ENCODE data around the gene TRIM39. TPM values are rescaled to one million over a fixed set of nuclear protein-coding genes. Genes with fewer than 3 reads are reported as not detected.
A peak's percentile ranks its signal among the peaks of the same experiment; 100 is the strongest.

TRIM39 gene
- polyA plus RNA-seq, 4 donors = 8.9 to 12.0 (median 9.4) TPM

DNA sequence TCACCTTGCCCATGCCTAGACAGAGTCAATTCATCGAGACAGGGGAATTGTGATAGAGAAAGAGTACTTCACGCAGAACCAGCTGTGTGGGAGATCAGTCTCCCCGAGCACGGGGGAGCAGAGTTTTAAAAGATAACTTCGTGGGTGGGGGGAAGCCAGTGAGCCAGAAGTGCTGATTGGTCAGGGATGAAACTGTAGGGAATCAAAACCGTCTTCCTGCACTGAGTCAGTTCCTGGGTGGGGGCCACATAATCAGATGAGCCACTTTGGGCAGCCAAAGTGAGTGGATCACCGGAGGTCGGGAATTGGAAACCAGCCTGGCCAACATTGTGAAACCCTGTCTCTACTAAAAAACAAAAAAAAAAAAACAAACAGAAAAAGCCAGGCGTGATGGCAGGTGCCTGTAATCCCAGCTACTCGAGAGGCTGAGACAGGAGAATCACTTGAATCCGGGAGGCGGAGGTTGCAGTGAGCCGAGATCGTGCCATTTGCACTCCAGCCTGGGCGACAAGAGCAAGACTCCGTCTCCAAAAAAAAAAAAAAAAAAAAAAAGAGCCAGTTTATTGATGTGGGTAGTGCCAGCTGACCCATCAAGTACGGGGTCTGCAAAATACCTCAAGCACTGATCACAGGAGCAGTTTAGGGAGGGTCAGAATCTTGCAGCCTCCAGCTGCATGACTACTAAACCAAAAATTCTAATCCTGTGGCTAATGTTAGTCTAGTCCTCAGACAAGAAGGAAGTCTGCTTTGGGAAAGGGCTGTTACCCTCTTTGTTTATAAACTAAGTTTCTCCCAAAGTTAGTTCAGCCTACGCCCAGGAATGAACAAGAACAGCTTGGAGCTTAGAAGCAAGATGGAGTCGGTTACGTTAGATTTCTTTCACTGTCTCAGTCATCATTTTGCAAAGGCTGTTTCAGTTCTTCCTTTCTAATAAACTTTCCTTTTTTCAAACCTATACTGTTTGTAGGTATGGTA, 3.9 kb upstream of the TRIM39 start:
- 77 to 89% (median 80%) methylated on average over 18 to 20 of the region's 20 CpGs for WGBS, 3 donors
- FAIRE-seq (no peak), DNase-seq (no peak)
- Histone ChIP-seq H3K27me3 (ENCODE audit: control insufficient read depth in 3 of 3, insufficient read depth in 3 of 3, low read length in 3 of 3) (no peaks in the 10 kb centered on the region), H3K4me3 (ENCODE audit: low read depth in 1 of 3, low read length in 3 of 3) (no peak overlapping the region), H3K36me3 (ENCODE audit: control insufficient read depth in 3 of 3, insufficient read depth in 2 of 3, low read depth in 1 of 3, low read length in 3 of 3) (peaks cover 0 to 6% (median 0%) of the 10 kb centered on the region in 3 donors), H3K4me1 (ENCODE audit: control insufficient read depth in 3 of 3, insufficient read depth in 2 of 3, low read depth in 1 of 3, low read length in 2 of 3) (peaks cover 4 to 15% (median 13%) of the 10 kb centered on the region in 3 donors), H3K9me3 (ENCODE audit: control insufficient read depth in 2 of 2, insufficient read depth in 1 of 2, low read depth in 1 of 2, low read length in 1 of 2) (no peaks in the 10 kb centered on the region), H3K27ac (ENCODE audit: low read depth in 1 of 3, low read length in 2 of 3) (peak overlapping the region in 1 of 3 donors; percentile 4)

DNA sequence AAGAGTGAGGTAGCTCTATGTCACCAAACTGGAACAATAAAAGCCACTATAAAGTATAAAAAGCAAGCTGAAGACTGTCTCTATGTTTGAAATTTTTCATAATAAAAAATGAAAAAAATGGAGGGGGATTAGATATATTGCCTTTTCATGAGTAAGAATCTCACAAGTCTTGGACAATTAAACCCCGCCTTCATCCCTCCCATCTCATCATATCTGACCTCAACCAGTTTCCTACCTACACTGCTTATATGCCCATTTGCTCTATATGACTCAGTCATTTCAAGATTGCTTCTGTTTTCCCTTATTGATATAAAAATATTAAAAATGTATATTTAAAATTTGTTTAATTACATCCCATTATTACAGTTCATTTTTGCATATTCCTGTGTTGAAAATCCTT, 2.9 kb upstream of the TRIM39 start:
- no peak overlapping the region for H3K4me3 ChIP-seq (ENCODE audit: low read depth in 1 of 3, low read length in 3 of 3)
- DNase-seq (no peak), FAIRE-seq (no peak)
- H3K27ac ChIP-seq (ENCODE audit: low read depth in 1 of 3, low read length in 2 of 3) = no peak overlapping the region
- no peaks in the 10 kb centered on the region for H3K9me3 ChIP-seq (ENCODE audit: control insufficient read depth in 2 of 2, insufficient read depth in 1 of 2, low read depth in 1 of 2, low read length in 1 of 2)
- H3K27me3 ChIP-seq (ENCODE audit: control insufficient read depth in 3 of 3, insufficient read depth in 3 of 3, low read length in 3 of 3) = no peaks in the 10 kb centered on the region
- WGBS, 3 donors = 81 to 96% (median 92%) methylated on average over 1 of the region's 1 CpG
- H3K4me1 ChIP-seq (ENCODE audit: control insufficient read depth in 3 of 3, insufficient read depth in 2 of 3, low read depth in 1 of 3, low read length in 2 of 3) = peaks cover 4 to 15% (median 13%) of the 10 kb centered on the region in 3 donors
- peaks cover 0 to 6% (median 0%) of the 10 kb centered on the region in 3 donors for H3K36me3 ChIP-seq (ENCODE audit: control insufficient read depth in 3 of 3, insufficient read depth in 2 of 3, low read depth in 1 of 3, low read length in 3 of 3)

DNA sequence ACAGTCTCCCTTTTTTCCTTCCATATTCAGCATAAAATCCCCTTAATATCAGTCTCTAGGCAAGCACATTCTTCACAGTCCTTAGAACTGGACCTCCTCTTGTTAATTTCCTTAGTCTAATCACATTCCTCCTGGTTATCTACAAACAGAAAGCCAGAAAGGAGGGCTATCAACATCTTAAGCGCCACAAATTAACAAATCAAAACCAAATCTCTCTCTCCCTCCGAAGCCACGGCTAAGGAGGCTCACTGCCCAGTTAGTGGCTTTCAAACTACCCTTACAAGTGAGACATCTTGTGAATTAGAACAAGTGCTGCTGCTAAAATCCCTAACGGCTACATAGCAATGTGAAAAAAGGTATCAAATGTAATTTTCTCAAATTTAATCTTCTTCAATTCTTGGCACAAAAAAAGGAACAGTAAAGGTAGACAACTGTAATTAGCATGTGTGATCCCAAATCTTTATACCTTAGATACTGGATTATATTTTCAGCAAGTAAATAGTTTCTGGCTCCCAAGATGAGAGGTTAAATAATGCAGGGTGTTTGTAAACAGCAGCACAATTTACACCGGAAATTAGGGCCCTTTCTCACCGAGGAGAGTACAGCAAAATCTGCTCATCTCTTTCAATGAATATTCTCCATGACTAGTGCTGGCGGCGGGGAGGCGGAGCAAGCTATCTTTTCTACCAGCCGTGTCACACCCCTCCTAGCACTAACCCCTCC, 1.4 kb upstream of the TRIM39 start:
- Histone ChIP-seq H3K4me3 (ENCODE audit: low read depth in 1 of 3, low read length in 3 of 3) (peak overlapping the region; percentile 80 to 86 (median 84)), H3K27me3 (ENCODE audit: control insufficient read depth in 3 of 3, insufficient read depth in 3 of 3, low read length in 3 of 3) (no peaks in the 10 kb centered on the region), H3K36me3 (ENCODE audit: control insufficient read depth in 3 of 3, insufficient read depth in 2 of 3, low read depth in 1 of 3, low read length in 3 of 3) (peaks cover 0 to 12% (median 1%) of the 10 kb centered on the region in 3 donors), H3K9me3 (ENCODE audit: control insufficient read depth in 2 of 2, insufficient read depth in 1 of 2, low read depth in 1 of 2, low read length in 1 of 2) (no peaks in the 10 kb centered on the region), H3K4me1 (ENCODE audit: control insufficient read depth in 3 of 3, insufficient read depth in 2 of 3, low read depth in 1 of 3, low read length in 2 of 3) (peaks cover 4 to 15% (median 13%) of the 10 kb centered on the region in 3 donors), H3K27ac (ENCODE audit: low read depth in 1 of 3, low read length in 2 of 3) (peak overlapping the region; percentile 97 to 100 (median 99))
- WGBS, 3 donors = 2 to 5% (median 2%) methylated on average over 10 of the region's 10 CpGs
- DNase-seq (peak in 1 of 2 donors; percentile 66), FAIRE-seq (no peak)

DNA sequence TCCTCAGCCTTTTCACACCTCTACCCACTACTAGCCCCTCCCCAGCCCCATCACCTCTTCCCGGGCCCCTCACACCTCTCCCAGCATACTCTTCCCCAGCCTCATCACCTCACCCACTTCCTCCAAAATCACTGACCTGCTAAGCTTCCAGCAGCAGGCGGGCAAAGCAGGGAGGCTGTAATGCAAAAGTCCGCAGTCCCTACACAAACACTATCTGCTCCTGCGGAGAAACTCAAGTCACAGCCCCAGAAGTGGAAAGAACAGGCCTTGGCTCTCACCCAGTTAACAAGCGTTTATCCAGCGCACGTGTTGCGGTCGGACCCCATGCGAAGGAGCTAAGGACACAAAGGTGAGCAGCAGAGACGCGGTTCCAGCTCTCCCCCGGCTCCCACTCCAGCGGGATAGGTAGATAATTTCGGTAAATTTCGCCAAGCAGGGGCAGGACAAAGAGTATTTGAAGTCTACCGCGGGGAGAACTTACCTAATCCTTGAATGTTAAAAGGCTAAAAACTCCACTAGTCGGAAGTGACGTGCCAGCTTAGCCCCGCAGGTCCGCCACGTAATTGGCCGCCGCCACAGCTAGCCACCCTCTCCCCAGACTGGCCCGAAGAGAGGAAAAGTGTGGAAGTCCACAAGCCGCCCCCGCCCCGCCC, 728 bp upstream of the TRIM39 start:
- H3K4me1 ChIP-seq (ENCODE audit: control insufficient read depth in 3 of 3, insufficient read depth in 2 of 3, low read depth in 1 of 3, low read length in 2 of 3) = peaks cover 4 to 15% (median 13%) of the 10 kb centered on the region in 3 donors
- no peak for FAIRE-seq

DNA sequence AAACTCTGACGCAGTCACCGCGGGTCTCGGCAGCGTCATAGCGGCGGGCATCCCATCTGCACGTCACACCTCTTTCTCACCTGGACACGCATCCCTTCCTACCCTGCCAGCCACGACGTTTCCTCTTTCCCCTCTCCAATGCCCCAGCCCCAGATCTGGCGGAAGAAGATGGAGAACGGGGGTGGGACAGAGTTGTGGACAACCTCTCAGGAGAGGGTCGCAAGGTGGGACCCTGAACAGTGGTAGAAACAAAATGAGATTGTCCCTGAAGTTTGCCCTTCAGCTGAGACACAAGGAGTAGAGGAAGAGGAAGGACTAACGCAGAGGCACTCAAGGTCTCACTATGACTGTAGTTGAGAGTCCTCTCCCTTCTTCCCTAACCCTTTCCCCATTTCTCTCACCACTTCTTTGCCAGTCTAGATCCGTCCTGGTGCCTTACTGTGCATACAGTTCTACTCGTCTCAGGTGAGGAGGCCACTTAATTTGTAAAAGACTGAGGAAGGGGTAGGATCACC, 562 bp downstream of the TRIM39 start:
- peaks cover 4 to 7% (median 7%) of the 10 kb centered on the region in 3 donors for H3K4me1 ChIP-seq (ENCODE audit: control insufficient read depth in 3 of 3, insufficient read depth in 2 of 3, low read depth in 1 of 3, low read length in 2 of 3)
- 1 to 2% (median 1%) methylated on average over 16 to 17 of the region's 17 CpGs for WGBS, 3 donors
- peak overlapping the region; percentile 97 to 100 (median 99) for H3K27ac ChIP-seq (ENCODE audit: low read depth in 1 of 3, low read length in 2 of 3)
- peaks cover 2 to 16% (median 6%) of the 10 kb centered on the region in 3 donors for H3K36me3 ChIP-seq (ENCODE audit: control insufficient read depth in 3 of 3, insufficient read depth in 2 of 3, low read depth in 1 of 3, low read length in 3 of 3)
- peak overlapping the region; percentile 80 to 86 (median 84) for H3K4me3 ChIP-seq (ENCODE audit: low read depth in 1 of 3, low read length in 3 of 3)
- FAIRE-seq (no peak), DNase-seq (no peak)
- H3K9me3 ChIP-seq (ENCODE audit: control insufficient read depth in 2 of 2, insufficient read depth in 1 of 2, low read depth in 1 of 2, low read length in 1 of 2) = no peaks in the 10 kb centered on the region
- H3K27me3 ChIP-seq (ENCODE audit: control insufficient read depth in 3 of 3, insufficient read depth in 3 of 3, low read length in 3 of 3) = no peaks in the 10 kb centered on the region

More for the DNA sequence above, 728 bp upstream of the TRIM39 start:
- DNase-seq = peak in 1 of 2 donors; percentile 77
- Histone ChIP-seq H3K27ac (ENCODE audit: low read depth in 1 of 3, low read length in 2 of 3) (peak overlapping the region; percentile 97 to 100 (median 99)), H3K36me3 (ENCODE audit: control insufficient read depth in 3 of 3, insufficient read depth in 2 of 3, low read depth in 1 of 3, low read length in 3 of 3) (peaks cover 2 to 17% (median 6%) of the 10 kb centered on the region in 3 donors), H3K4me3 (ENCODE audit: low read depth in 1 of 3, low read length in 3 of 3) (peak overlapping the region; percentile 80 to 86 (median 84)), H3K9me3 (ENCODE audit: control insufficient read depth in 2 of 2, insufficient read depth in 1 of 2, low read depth in 1 of 2, low read length in 1 of 2) (no peaks in the 10 kb centered on the region), H3K27me3 (ENCODE audit: control insufficient read depth in 3 of 3, insufficient read depth in 3 of 3, low read length in 3 of 3) (no peaks in the 10 kb centered on the region)
- 0% methylated on average over 29 of the region's 29 CpGs for WGBS, 3 donors

DNA sequence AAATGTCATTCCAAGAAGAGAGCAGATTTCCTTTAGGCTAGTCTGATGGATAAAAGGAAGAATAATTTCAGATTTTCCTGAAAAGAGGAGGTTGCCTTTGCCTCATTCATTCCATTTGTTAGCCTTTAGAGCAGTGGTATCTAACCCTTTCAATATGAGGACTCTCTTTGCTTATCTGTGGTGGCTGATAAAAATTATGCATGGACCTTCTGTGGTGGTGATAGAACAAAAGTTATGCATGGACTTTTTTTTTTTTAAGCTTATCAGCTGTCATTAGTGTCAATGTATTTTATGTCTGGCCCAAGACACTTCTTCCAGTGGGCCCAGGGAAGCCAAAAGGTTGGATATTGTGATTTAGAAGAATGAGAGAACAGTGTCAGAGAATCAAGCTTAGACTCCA, 1.7 kb downstream of the TRIM39 start:
- no peak for FAIRE-seq

DNA sequence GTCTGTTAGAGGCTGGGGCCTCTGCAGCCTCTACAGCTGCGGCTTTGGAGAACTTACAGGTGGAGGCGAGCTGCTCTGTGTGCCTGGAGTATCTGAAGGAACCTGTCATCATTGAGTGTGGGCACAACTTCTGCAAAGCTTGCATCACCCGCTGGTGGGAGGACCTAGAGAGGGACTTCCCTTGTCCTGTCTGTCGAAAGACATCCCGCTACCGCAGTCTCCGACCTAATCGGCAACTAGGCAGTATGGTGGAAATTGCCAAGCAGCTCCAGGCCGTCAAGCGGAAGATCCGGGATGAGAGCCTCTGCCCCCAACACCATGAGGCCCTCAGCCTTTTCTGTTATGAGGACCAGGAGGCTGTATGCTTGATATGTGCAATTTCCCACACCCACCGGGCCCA, 2.6 kb downstream of the TRIM39 start:
- 94 to 96% (median 96%) methylated on average over 12 of the region's 12 CpGs for WGBS, 3 donors

More for the DNA sequence above, 1.7 kb downstream of the TRIM39 start:
- Histone ChIP-seq H3K27ac (ENCODE audit: low read depth in 1 of 3, low read length in 2 of 3) (no peak overlapping the region), H3K27me3 (ENCODE audit: control insufficient read depth in 3 of 3, insufficient read depth in 3 of 3, low read length in 3 of 3) (no peaks in the 10 kb centered on the region), H3K4me3 (ENCODE audit: low read depth in 1 of 3, low read length in 3 of 3) (no peak overlapping the region), H3K36me3 (ENCODE audit: control insufficient read depth in 3 of 3, insufficient read depth in 2 of 3, low read depth in 1 of 3, low read length in 3 of 3) (peaks cover 2 to 11% (median 6%) of the 10 kb centered on the region in 3 donors), H3K4me1 (ENCODE audit: control insufficient read depth in 3 of 3, insufficient read depth in 2 of 3, low read depth in 1 of 3, low read length in 2 of 3) (peaks cover under 1 to 7% (median 4%) of the 10 kb centered on the region in 3 donors), H3K9me3 (ENCODE audit: control insufficient read depth in 2 of 2, insufficient read depth in 1 of 2, low read depth in 1 of 2, low read length in 1 of 2) (no peaks in the 10 kb centered on the region)
- no peak for DNase-seq

More for the DNA sequence above, 2.6 kb downstream of the TRIM39 start:
- Histone ChIP-seq H3K27me3 (ENCODE audit: control insufficient read depth in 3 of 3, insufficient read depth in 3 of 3, low read length in 3 of 3) (no peaks in the 10 kb centered on the region), H3K4me3 (ENCODE audit: low read depth in 1 of 3, low read length in 3 of 3) (no peak overlapping the region), H3K27ac (ENCODE audit: low read depth in 1 of 3, low read length in 2 of 3) (no peak overlapping the region), H3K9me3 (ENCODE audit: control insufficient read depth in 2 of 2, insufficient read depth in 1 of 2, low read depth in 1 of 2, low read length in 1 of 2) (no peaks in the 10 kb centered on the region), H3K4me1 (ENCODE audit: control insufficient read depth in 3 of 3, insufficient read depth in 2 of 3, low read depth in 1 of 3, low read length in 2 of 3) (peaks cover 0 to 7% (median 4%) of the 10 kb centered on the region in 3 donors), H3K36me3 (ENCODE audit: control insufficient read depth in 3 of 3, insufficient read depth in 2 of 3, low read depth in 1 of 3, low read length in 3 of 3) (peaks cover 2 to 13% (median 9%) of the 10 kb centered on the region in 3 donors)
- DNase-seq (no peak), FAIRE-seq (no peak)
